SIG-M5 (cell line): ENCODE results near the gene PRAMEF1.
"Not testable (repeated sequence)": the region's sequence is repeated elsewhere in the genome, so short reads cannot be mapped to it uniquely, and the experiment has no call there.

Experiments
- DNase-seq: peaks from one replicate; lab custom pipeline; 2025; lab: John Stamatoyannopoulos, UW

The PRAMEF1 gene

GRCh38 chr1:12791097-12791496 is at the start of gene PRAMEF1:
TSS of gene PRAMEF1 (plus strand) at chr1:12791397. CDS start at chr1:12793228, 1,831 bp downstream.
- not testable (repeated sequence) for DNase-seq

- DNase-seq: no peak
Observed at GRCh38 chr1:12741946-12742345, 49.3 kb upstream of the PRAMEF1 start.

GRCh38 chr1:12745126-12745991 is 45.8 kb upstream of the PRAMEF1 start:
- no peak for DNase-seq

- DNase-seq: no peak
Observed at GRCh38 chr1:12745992-12746323, 45.2 kb upstream of the PRAMEF1 start, which contains the start of gene CFAP107. TSS of gene CFAP107 (plus strand) at chr1:12746200. CDS start at chr1:12746431, 231 bp downstream.

- DNase-seq: no peak
Observed at GRCh38 chr1:12748778-12749355, 42.3 kb upstream of the PRAMEF1 start.

GRCh38 chr1:12754738-12755137 is 36.5 kb upstream of the PRAMEF1 start:
- no peak for DNase-seq

- no peak for DNase-seq
Observed at GRCh38 chr1:12756273-12756672, 34.9 kb upstream of the PRAMEF1 start.

GRCh38 chr1:12756768-12757413 is 34.3 kb upstream of the PRAMEF1 start:
- DNase-seq: no peak

GRCh38 chr1:12757836-12758235 is 33.4 kb upstream of the PRAMEF1 start:
- DNase-seq: no peak

- no peak for DNase-seq
Observed at GRCh38 chr1:12760256-12760795, 30.9 kb upstream of the PRAMEF1 start.

GRCh38 chr1:12761781-12762180 is 29.4 kb upstream of the PRAMEF1 start:
- DNase-seq: no peak

- DNase-seq: no peak
Observed at GRCh38 chr1:12762766-12763165, 28.4 kb upstream of the PRAMEF1 start.

- no peak for DNase-seq
Observed at GRCh38 chr1:12763479-12763878, 27.7 kb upstream of the PRAMEF1 start.

- DNase-seq: no peak
Observed at GRCh38 chr1:12764016-12764415, 27.2 kb upstream of the PRAMEF1 start.

GRCh38 chr1:12769031-12769430 is 22.2 kb upstream of the PRAMEF1 start:
- DNase-seq: no peak

GRCh38 chr1:12769976-12770505 is 21.2 kb upstream of the PRAMEF1 start:
- no peak for DNase-seq

GRCh38 chr1:12770620-12771019 is 20.6 kb upstream of the PRAMEF1 start:
- DNase-seq: no peak

- DNase-seq: no peak
Observed at GRCh38 chr1:12771186-12771585, 20.0 kb upstream of the PRAMEF1 start.

GRCh38 chr1:12772520-12772919 is 18.7 kb upstream of the PRAMEF1 start:
- DNase-seq: no peak

- no peak for DNase-seq
Observed at GRCh38 chr1:12773438-12773837, 17.8 kb upstream of the PRAMEF1 start, which contains the start of gene PRAMEF12. TSS of gene PRAMEF12 (plus strand) at chr1:12773738. CDS start at chr1:12774868, 1,130 bp downstream.

GRCh38 chr1:12774801-12775345 is 16.3 kb upstream of the PRAMEF1 start:
- no peak for DNase-seq

GRCh38 chr1:12775443-12775842 is 15.8 kb upstream of the PRAMEF1 start:
- DNase-seq: no peak
